Measurements from ENCODE around the gene IGSF23. TPM values are rescaled to one million over a fixed set of nuclear protein-coding genes. Genes with fewer than 3 reads are reported as not detected.

IGSF23 gene
- total and polyA plus RNA-seq, 2 experiments from 2014 or later, result not detected

DNA sequence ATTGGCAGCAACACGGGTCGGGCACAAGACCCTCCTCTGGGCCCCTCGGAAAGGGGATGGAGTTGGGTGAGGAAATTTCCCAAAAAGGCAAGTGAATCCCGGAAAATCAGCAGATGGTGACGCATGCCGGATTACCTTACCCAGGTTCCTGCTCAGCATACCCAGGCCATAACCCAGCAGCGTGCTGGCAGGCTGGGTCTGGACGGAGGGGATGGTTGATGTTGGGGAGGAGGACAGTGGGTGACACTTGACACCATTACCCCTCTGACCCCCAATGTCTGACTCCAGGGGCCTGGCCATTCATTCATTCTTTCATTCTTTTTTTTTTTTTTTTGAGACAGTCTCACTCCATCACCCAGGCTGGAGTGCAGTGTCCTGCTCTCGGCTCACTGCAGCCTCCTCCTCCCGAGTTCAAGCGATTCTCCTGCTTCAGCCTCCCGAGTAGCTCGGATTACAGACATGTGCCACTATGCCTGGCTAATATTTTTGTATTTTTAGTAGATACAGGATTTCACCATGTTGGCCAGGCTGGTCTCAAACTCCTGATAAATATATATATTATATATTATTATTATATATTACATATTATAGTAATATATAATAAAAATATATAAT, 31.1 kb downstream of the IGSF23 start:
- peaks cover 15% of the 10 kb centered on the region for H3K27me3 ChIP-seq (ENCODE audit: insufficient read depth)
- Mint-ChIP-seq H3K4me1 (peaks cover 4% of the 10 kb centered on the region; the same call in 2 of the 3 replicates), H3K27ac (peak overlapping the region; percentile 56; the same call in 1 of the 2 replicates), H3K36me3 (ENCODE audit: low read depth) (peaks cover 9% of the 10 kb centered on the region; the same call in 1 of the 3 replicates), H3K27me3 (ENCODE audit: insufficient read depth, low read depth, poor library complexity) (peaks cover 9% of the 10 kb centered on the region), H3K9me3 (no peaks in the 10 kb centered on the region; the same call in 2 of the 3 replicates), H3K4me3 (peak overlapping the region; percentile 91)
- TF ChIP-seq CREB1 (CRISPR knock-in tag; IDR thresholded peaks at IDR 0.05; ENCODE audit: low read depth) (0 out of 2 replicates have a peak, but pooled peaks have one; percentile 23), JUNB (IDR thresholded peaks at IDR 0.05; ENCODE audit: unreplicated experiment) (no peak)
- H3K36me3 ChIP-seq (ENCODE audit: insufficient read depth), result peaks cover 7% of the 10 kb centered on the region; the same call in 1 of the 2 replicates
- H3K4me2 ChIP-seq, result peak overlapping the region; percentile 88
- H3K79me2 ChIP-seq (replicated peaks; ENCODE audit: insufficient read depth), result peaks cover 11% of the 10 kb centered on the region
- no peak overlapping the region for H3K27ac ChIP-seq (ENCODE audit: low read depth)
- H3K4me3 ChIP-seq, result peak overlapping the region; percentile 93
- no peaks in the 10 kb centered on the region for H4K20me1 ChIP-seq (replicated peaks; ENCODE audit: insufficient read depth)
- no peaks in the 10 kb centered on the region; the same call in 1 of the 2 replicates for H3F3A ChIP-seq (replicated peaks; ENCODE audit: low read depth)
- peak overlapping the region; percentile 90 for H2AFZ ChIP-seq
- ATAC-seq (peak; percentile 74), DNase-seq (ENCODE audit: low spot score) (peak; percentile 79)
- H3K9me2 ChIP-seq (ENCODE audit: insufficient read depth), result no peaks in the 10 kb centered on the region
- H3K4me1 ChIP-seq (ENCODE audit: insufficient read depth), result peaks cover 3% of the 10 kb centered on the region; the same call in 1 of the 2 replicates

DNA sequence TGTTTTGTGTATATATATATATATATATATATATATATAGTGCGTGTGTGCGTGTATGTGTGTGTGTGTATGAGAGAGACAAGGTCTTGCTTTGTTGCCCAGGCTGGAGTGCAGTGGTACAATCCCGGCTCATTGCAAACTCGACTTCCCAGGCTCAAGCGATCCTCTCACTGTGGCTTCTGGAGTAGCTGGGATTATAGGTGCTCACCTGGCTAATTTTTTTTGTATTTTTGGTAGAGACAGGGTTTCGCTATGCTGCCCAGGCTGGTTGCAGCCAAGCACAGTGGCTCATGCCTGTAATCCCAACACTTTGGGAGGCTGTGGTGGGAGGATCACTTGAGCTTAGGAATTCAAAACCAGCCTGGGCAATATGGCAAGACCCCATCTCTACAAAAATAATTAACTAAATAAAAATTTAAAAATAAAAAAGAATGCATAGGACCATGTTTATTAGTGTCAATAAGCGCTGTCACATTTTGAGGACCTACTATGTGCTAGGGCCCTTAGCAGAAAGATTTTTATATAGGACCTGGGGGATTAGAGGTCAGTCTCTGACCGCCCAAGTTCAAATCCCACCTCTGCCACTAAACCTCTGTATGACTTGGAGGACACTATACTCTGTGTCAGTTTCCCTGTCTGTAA, 32.2 kb downstream of the IGSF23 start:
- H3K36me3 ChIP-seq (ENCODE audit: insufficient read depth), result peaks cover 7% of the 10 kb centered on the region; the same call in 1 of the 2 replicates
- DNase-seq (ENCODE audit: low spot score) (no peak), ATAC-seq (no peak)
- peaks cover 4% of the 10 kb centered on the region; the same call in 2 of the 3 replicates for H3K4me1 Mint-ChIP-seq
- no peaks in the 10 kb centered on the region for H3K9me2 ChIP-seq (ENCODE audit: insufficient read depth)
- no peaks in the 10 kb centered on the region; the same call in 1 of the 2 replicates for H3F3A ChIP-seq (replicated peaks; ENCODE audit: low read depth)
- H3K79me2 ChIP-seq (replicated peaks; ENCODE audit: insufficient read depth), result peaks cover 11% of the 10 kb centered on the region
- H3K4me1 ChIP-seq (ENCODE audit: insufficient read depth), result peaks cover 3% of the 10 kb centered on the region; the same call in 1 of the 2 replicates
- H3K27me3 ChIP-seq (ENCODE audit: insufficient read depth), result peaks cover 15% of the 10 kb centered on the region
- no peaks in the 10 kb centered on the region for H3K9me3 Mint-ChIP-seq
- no peaks in the 10 kb centered on the region; the same call in 1 of the 2 replicates for H4K20me1 ChIP-seq (replicated peaks; ENCODE audit: insufficient read depth)
- no peak overlapping the region for H3K4me3 ChIP-seq
- peaks cover 19% of the 10 kb centered on the region for H3K36me3 Mint-ChIP-seq (ENCODE audit: low read depth)
- H3K4me3 Mint-ChIP-seq, result no peak overlapping the region
- TF ChIP-seq ZNF331 (CRISPR knock-in tag; IDR thresholded peaks at IDR 0.05; ENCODE audit: low read depth) (no peak), STAT1 (IDR thresholded peaks at IDR 0.05; ENCODE audit: unreplicated experiment) (no peak)
- H3K27ac Mint-ChIP-seq, result no peak overlapping the region
- no peak overlapping the region for H3K4me2 ChIP-seq
- H3K27ac ChIP-seq (ENCODE audit: low read depth), result no peak overlapping the region
- H3K27me3 Mint-ChIP-seq (ENCODE audit: insufficient read depth, low read depth, poor library complexity), result peaks cover 11% of the 10 kb centered on the region
- no peak overlapping the region for H2AFZ ChIP-seq

DNA sequence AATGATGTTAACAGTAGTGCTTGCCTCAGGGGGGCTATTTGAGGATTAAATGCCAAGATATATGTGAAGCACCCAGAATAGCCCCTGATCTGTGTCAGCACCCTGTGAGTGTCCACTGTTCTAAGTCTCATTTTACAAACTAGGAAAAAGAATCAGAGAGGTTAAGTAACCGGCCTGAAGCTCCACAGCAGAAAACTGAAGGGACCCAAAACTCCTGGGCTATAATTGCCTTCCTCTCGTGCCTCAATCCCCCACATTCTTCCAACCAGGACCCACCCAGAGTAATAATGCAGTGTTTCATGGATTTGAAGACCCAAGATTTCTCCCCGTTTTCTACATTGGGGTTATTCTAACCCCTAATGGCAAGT, 32.7 kb downstream of the IGSF23 start:
- H3K27ac ChIP-seq (ENCODE audit: low read depth), result no peak overlapping the region
- no peaks in the 10 kb centered on the region for H3K9me2 ChIP-seq (ENCODE audit: insufficient read depth)
- H3K4me1 ChIP-seq (ENCODE audit: insufficient read depth), result peaks cover 3% of the 10 kb centered on the region; the same call in 1 of the 2 replicates
- no peak overlapping the region for H3K4me2 ChIP-seq
- no peak overlapping the region for H3K4me3 Mint-ChIP-seq
- DNase-seq (ENCODE audit: low spot score) (no peak), ATAC-seq (no peak)
- H3K36me3 Mint-ChIP-seq (ENCODE audit: low read depth), result peaks cover 23% of the 10 kb centered on the region
- H3K4me3 ChIP-seq, result no peak overlapping the region
- H4K20me1 ChIP-seq (replicated peaks; ENCODE audit: insufficient read depth), result no peaks in the 10 kb centered on the region; the same call in 1 of the 2 replicates
- no peak overlapping the region for H3K27ac Mint-ChIP-seq
- H3F3A ChIP-seq (replicated peaks; ENCODE audit: low read depth), result no peaks in the 10 kb centered on the region; the same call in 1 of the 2 replicates
- H3K4me1 Mint-ChIP-seq, result peaks cover 4% of the 10 kb centered on the region; the same call in 2 of the 3 replicates
- no peaks in the 10 kb centered on the region for H3K9me3 Mint-ChIP-seq
- no peak overlapping the region for H2AFZ ChIP-seq
- H3K27me3 Mint-ChIP-seq (ENCODE audit: insufficient read depth, low read depth, poor library complexity), result peaks cover 12% of the 10 kb centered on the region
- H3K36me3 ChIP-seq (ENCODE audit: insufficient read depth), result peaks cover 7% of the 10 kb centered on the region; the same call in 1 of the 2 replicates
- H3K79me2 ChIP-seq (replicated peaks; ENCODE audit: insufficient read depth), result peaks cover 11% of the 10 kb centered on the region
- peaks cover 15% of the 10 kb centered on the region for H3K27me3 ChIP-seq (ENCODE audit: insufficient read depth)
- TF ChIP-seq ZNF114 (CRISPR knock-in tag; IDR thresholded peaks at IDR 0.05), result no peak
- TF ChIP-seq POLR2AphosphoS5 (IDR thresholded peaks at IDR 0.05; ENCODE audit: low read depth), result no peak
- TF ChIP-seq JUNB (IDR thresholded peaks at IDR 0.05; ENCODE audit: unreplicated experiment), result no peak
- no peak for TF ChIP-seq NANOG (IDR thresholded peaks at IDR 0.05; ENCODE audit: borderline replicate concordance)
- TF ChIP-seq, protein P1, sequence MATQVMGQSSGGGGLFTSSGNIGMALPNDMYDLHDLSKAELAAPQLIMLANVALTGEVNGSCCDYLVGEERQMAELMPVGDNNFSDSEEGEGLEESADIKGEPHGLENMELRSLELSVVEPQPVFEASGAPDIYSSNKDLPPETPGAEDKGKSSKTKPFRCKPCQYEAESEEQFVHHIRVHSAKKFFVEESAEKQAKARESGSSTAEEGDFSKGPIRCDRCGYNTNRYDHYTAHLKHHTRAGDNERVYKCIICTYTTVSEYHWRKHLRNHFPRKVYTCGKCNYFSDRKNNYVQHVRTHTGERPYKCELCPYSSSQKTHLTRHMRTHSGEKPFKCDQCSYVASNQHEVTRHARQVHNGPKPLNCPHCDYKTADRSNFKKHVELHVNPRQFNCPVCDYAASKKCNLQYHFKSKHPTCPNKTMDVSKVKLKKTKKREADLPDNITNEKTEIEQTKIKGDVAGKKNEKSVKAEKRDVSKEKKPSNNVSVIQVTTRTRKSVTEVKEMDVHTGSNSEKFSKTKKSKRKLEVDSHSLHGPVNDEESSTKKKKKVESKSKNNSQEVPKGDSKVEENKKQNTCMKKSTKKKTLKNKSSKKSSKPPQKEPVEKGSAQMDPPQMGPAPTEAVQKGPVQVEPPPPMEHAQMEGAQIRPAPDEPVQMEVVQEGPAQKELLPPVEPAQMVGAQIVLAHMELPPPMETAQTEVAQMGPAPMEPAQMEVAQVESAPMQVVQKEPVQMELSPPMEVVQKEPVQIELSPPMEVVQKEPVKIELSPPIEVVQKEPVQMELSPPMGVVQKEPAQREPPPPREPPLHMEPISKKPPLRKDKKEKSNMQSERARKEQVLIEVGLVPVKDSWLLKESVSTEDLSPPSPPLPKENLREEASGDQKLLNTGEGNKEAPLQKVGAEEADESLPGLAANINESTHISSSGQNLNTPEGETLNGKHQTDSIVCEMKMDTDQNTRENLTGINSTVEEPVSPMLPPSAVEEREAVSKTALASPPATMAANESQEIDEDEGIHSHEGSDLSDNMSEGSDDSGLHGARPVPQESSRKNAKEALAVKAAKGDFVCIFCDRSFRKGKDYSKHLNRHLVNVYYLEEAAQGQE (IDR thresholded peaks at IDR 0.05; ENCODE audit: unreplicated experiment), result no peak
- TF ChIP-seq, protein P2, sequence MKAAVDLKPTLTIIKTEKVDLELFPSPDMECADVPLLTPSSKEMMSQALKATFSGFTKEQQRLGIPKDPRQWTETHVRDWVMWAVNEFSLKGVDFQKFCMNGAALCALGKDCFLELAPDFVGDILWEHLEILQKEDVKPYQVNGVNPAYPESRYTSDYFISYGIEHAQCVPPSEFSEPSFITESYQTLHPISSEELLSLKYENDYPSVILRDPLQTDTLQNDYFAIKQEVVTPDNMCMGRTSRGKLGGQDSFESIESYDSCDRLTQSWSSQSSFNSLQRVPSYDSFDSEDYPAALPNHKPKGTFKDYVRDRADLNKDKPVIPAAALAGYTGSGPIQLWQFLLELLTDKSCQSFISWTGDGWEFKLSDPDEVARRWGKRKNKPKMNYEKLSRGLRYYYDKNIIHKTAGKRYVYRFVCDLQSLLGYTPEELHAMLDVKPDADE (IDR thresholded peaks at IDR 0.05), result no peak

Measured in GM23338 (cell line).